AG10803 (cell line): Measurements from ENCODE around the gene DDX50.

Experiments used
- DNase-seq: peaks from one replicate; pipeline ENCODE4 v3.0.0; 2010; ENCODE audit warnings: low read depth
- H3K4me3 ChIP-seq: 2 replicates; pipeline ENCODE4 v1.5.1; 2011; ENCODE audit warnings: mild to moderate bottlenecking, low read length, control low read depth
- TF ChIP-seq, protein P1 (sequence below): conservative IDR thresholded peaks from 2 replicates; pipeline ENCODE4 v1.5.1; 2011; ENCODE audit warnings: mild to moderate bottlenecking, low read length, control low read depth, inconsistent platforms

The DDX50 gene

GRCh38 chr10:68878496-68878895 lies 22.6 kb upstream of the DDX50 start:
- TF ChIP-seq, protein P1, sequence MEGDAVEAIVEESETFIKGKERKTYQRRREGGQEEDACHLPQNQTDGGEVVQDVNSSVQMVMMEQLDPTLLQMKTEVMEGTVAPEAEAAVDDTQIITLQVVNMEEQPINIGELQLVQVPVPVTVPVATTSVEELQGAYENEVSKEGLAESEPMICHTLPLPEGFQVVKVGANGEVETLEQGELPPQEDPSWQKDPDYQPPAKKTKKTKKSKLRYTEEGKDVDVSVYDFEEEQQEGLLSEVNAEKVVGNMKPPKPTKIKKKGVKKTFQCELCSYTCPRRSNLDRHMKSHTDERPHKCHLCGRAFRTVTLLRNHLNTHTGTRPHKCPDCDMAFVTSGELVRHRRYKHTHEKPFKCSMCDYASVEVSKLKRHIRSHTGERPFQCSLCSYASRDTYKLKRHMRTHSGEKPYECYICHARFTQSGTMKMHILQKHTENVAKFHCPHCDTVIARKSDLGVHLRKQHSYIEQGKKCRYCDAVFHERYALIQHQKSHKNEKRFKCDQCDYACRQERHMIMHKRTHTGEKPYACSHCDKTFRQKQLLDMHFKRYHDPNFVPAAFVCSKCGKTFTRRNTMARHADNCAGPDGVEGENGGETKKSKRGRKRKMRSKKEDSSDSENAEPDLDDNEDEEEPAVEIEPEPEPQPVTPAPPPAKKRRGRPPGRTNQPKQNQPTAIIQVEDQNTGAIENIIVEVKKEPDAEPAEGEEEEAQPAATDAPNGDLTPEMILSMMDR, result no peak
- no peak overlapping the region for H3K4me3 ChIP-seq

GRCh38 chr10:68879628-68880027 lies 21.5 kb upstream of the DDX50 start:
- TF ChIP-seq, protein P1, result no peak
- DNase-seq, result no peak
- H3K4me3 ChIP-seq, result no peak overlapping the region

More at GRCh38 chr10:68878496-68878895, 22.6 kb upstream of the DDX50 start:
- DNase-seq, result no peak

GRCh38 chr10:68880181-68880580 lies 20.9 kb upstream of the DDX50 start:
- no peak overlapping the region for H3K4me3 ChIP-seq
- no peak for DNase-seq
- TF ChIP-seq, protein P1, result no peak

- no peak for DNase-seq
- TF ChIP-seq, protein P1, result no peak
- H3K4me3 ChIP-seq, result no peak overlapping the region
Measured at GRCh38 chr10:68895041-68895440, 6.1 kb upstream of the DDX50 start.

DNA sequence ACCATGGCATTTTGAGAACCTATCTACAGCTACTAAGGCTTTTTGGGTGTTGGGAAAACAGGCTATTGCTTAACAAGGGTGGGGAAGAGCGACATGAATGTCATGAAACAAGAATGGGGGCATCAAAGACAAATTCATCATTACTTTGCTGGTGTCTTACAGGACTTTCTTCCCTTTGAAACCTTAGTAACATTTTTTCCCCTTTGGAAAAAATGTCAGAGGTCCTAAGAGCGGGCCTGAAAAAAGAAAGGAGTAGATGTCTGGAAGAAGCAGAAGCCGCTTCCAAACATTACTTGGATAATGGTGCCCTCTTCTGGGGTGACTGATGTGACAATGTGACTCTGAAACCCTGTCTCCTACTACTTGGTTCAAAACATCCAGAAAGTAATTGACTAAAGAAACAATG lies 3.8 kb upstream of the DDX50 start:
- TF ChIP-seq, protein P1, result peak; percentile 71
- H3K4me3 ChIP-seq, result no peak overlapping the region
- DNase-seq, result peak; percentile 77

GRCh38 chr10:68899186-68899745 lies 1.8 kb upstream of the DDX50 start:
- DNase-seq, result no peak
- H3K4me3 ChIP-seq, result no peak overlapping the region
- TF ChIP-seq, protein P1, result no peak

DNA sequence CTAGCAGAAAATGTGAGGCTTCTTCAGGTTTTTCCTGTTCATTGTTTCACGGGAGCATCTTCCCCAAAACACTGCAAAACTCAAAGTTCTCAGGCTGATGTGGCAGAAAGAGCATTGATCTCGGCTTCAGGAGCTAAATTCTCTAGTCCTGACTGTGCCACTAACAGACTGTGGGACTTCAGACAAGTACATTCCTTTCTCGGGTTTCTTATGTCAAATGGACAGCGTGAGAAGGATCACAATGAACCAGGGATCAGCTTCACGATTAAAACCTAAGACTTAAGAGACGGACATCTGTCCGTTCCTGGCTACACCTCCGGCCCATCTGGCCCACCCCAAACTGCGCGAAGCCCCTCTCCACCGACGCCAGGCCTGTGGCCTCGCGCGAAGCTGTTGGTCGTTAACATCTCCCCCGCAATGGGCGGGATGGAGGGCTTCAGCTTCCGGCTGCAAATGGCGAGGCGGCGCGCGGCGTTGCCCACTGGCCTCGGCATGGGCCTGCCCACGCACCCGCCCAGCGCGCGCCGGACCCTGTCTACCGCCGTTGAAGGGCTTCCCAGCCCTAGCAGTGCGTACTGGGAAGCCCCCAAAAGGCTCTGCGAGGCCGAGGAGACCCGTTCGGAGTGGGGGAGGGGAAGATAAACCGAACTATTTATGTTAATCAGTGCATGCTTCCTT lies 549 bp upstream of the DDX50 start:
- TF ChIP-seq, protein P1, result no peak
- peak; percentile 81 for DNase-seq

More for the DNA sequence above, 549 bp upstream of the DDX50 start:
- peak overlapping the region; percentile 68 for H3K4me3 ChIP-seq
